ENCODE results near the gene LRRC53. TPM values are rescaled to one million over a fixed set of nuclear protein-coding genes. Genes with fewer than 3 reads are reported as not detected.
A peak's percentile ranks its signal among the peaks of the same experiment; 100 is the strongest.

Gene LRRC53
- total and polyA plus RNA-seq, 2 of the 4 experiments (the other 2 are of a cell fraction) = not detected

- H4K8ac ChIP-seq (ENCODE audit: low read depth in 2 of 2, low read length in 2 of 2) = no peak overlapping the region
- H3K18ac ChIP-seq (ENCODE audit: low read depth, low read length) = no peak overlapping the region; the same call in 1 of the 2 replicates
- no CpG with 5 or more reads among the region's 6 CpGs for WGBS, 2 experiments (ENCODE audit: extremely low coverage in 2 of 2, insufficient read length in 1 of 2)
- no peak overlapping the region for H2BK15ac ChIP-seq (ENCODE audit: low read depth, low read length)
- CTCF ChIA-PET = no interaction called here
- intact Hi-C loops (cut with micrococcal nuclease) (loop anchor here (5.0 to 10.0 kb wide), 2 partner anchors 97 to 259 kb away; no protein-coding TSS in a partner anchor), dilution Hi-C loops (cut with HindIII; ENCODE audit: low sequenced_read_pairs, unreplicated experiment) (no loop called here), in situ Hi-C loops (cut with MboI; ENCODE audit: low sequenced_read_pairs) (no loop called here)
- H2BK20ac ChIP-seq (ENCODE audit: low read depth, low read length) = no peak overlapping the region
- peak; percentile 87 for TF ChIP-seq CEBPB (IDR thresholded peaks at IDR 0.05; ENCODE audit: low read depth, low read length)
- TF ChIP-seq RCOR1 (IDR thresholded peaks at IDR 0.05; ENCODE audit: insufficient replicate concordance, low read length) = no peak
- H3K4me1 ChIP-seq (ENCODE audit: control insufficient read depth, insufficient read depth, low read length) = peaks cover 2% of the 10 kb centered on the region; the same call in 1 of the 2 replicates
- H2BK5ac ChIP-seq (ENCODE audit: low read depth, low read length, poor library complexity, severe bottlenecking) = peak overlapping the region; percentile 48
- no peaks in the 10 kb centered on the region for H3K36me3 ChIP-seq (ENCODE audit: control insufficient read depth, insufficient read depth, low read length)
- H3K9ac ChIP-seq (ENCODE audit: low read depth, low read length) = no peak overlapping the region
- H3K4me3 ChIP-seq (ENCODE audit: insufficient read depth, low read depth, low read length) = no peak overlapping the region
- no peak overlapping the region for H2AK9ac ChIP-seq (replicated peaks; ENCODE audit: low read depth, low read length, poor library complexity)
- H3K9me1 ChIP-seq (ENCODE audit: insufficient read depth, low read length) = no peaks in the 10 kb centered on the region
- ATAC-seq (ENCODE audit: low read depth) (no peak), DNase-seq (no peak)
- H3K14ac ChIP-seq (replicated peaks; ENCODE audit: low read depth, low read length) = no peak overlapping the region
- no peak overlapping the region for H2AFZ ChIP-seq (replicated peaks; ENCODE audit: low read length, poor library complexity)
- H3K27ac ChIP-seq (ENCODE audit: insufficient read depth, low read length) = no peak overlapping the region
- H2BK120ac ChIP-seq (ENCODE audit: low read depth, low read length) = no peak overlapping the region
- no peaks in the 10 kb centered on the region for H3K9me3 ChIP-seq (ENCODE audit: control insufficient read depth, insufficient read depth, low read length)
- H3K27me3 ChIP-seq (ENCODE audit: control insufficient read depth, insufficient read depth, low read length) = no peaks in the 10 kb centered on the region
- POLR2A ChIA-PET (ENCODE audit: unreplicated experiment) = no interaction called here
- H4K5ac ChIP-seq (ENCODE audit: low read depth, low read length) = no peak overlapping the region
- no peak overlapping the region for H3K4ac ChIP-seq (ENCODE audit: low read depth, low read length)
- BruUV-seq (replicated peaks) = no TSS peak
- H3K56ac ChIP-seq (ENCODE audit: extremely low read depth, insufficient read depth, low read length) = no peak overlapping the region
- no peak overlapping the region for H4K91ac ChIP-seq (ENCODE audit: insufficient read depth, low read depth, low read length)
- H4K20me1 ChIP-seq (ENCODE audit: insufficient read depth, low read length) = no peaks in the 10 kb centered on the region
- no peak overlapping the region for H3K4me2 ChIP-seq (ENCODE audit: low read depth, low read length)
- no peaks in the 10 kb centered on the region for H3K79me1 ChIP-seq (ENCODE audit: low read depth in 1 of 2, low read length in 2 of 2)
- H2AK5ac ChIP-seq (ENCODE audit: low read depth, low read length) = no peak overlapping the region
- H3K23ac ChIP-seq (ENCODE audit: low read depth, low read length) = no peak overlapping the region
These were observed 48.4 kb downstream of the LRRC53 start for GRCh38 chr1:74464037-74464436.
